ENCODE measurements around the gene INS. TPM values are rescaled to one million over a fixed set of nuclear protein-coding genes. Genes with fewer than 3 reads are reported as not detected.

INS gene
- total and polyA plus RNA-seq, 2 of the 13 experiments (the other 11 are each of a cell fraction or from before 2014, with no cell fraction given): not detected

DNA sequence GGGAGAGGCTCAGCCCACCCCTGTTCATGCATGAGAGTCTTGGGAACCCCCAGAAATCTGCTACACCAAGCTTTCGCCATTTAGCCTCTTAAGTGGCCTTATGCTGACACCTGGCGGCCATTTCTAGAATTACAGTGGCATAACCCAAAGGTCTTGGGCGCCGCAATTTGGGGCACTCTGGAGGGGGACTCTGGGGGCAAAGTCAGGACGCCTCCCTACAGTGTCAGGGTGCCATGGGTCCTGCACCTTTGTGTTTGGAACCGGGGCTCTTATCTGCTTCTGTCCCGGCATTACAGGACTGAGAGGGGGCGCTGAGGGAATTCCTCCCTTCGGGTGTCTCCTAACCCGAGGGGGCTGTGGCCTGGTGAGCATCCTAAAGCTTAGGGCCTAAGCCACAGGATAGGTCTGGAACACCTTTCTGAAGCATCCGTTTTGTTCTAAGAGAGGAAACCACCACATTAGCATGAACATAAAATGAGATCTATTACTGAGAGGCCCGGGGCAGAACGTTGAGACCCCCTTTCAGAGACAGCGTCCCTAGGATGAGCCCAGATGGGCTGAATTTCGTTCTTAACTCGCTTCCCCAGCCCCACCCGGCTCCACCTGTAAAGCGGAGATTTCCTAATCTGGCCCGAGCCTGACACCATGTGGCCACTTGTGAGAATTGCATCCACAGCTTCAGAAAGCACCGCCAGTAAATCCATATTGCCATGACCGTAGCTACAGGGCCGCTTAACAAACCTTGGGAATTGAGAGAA lies 9.3 kb downstream of the INS start (continued):
- TF ChIP-seq, protein P1, sequence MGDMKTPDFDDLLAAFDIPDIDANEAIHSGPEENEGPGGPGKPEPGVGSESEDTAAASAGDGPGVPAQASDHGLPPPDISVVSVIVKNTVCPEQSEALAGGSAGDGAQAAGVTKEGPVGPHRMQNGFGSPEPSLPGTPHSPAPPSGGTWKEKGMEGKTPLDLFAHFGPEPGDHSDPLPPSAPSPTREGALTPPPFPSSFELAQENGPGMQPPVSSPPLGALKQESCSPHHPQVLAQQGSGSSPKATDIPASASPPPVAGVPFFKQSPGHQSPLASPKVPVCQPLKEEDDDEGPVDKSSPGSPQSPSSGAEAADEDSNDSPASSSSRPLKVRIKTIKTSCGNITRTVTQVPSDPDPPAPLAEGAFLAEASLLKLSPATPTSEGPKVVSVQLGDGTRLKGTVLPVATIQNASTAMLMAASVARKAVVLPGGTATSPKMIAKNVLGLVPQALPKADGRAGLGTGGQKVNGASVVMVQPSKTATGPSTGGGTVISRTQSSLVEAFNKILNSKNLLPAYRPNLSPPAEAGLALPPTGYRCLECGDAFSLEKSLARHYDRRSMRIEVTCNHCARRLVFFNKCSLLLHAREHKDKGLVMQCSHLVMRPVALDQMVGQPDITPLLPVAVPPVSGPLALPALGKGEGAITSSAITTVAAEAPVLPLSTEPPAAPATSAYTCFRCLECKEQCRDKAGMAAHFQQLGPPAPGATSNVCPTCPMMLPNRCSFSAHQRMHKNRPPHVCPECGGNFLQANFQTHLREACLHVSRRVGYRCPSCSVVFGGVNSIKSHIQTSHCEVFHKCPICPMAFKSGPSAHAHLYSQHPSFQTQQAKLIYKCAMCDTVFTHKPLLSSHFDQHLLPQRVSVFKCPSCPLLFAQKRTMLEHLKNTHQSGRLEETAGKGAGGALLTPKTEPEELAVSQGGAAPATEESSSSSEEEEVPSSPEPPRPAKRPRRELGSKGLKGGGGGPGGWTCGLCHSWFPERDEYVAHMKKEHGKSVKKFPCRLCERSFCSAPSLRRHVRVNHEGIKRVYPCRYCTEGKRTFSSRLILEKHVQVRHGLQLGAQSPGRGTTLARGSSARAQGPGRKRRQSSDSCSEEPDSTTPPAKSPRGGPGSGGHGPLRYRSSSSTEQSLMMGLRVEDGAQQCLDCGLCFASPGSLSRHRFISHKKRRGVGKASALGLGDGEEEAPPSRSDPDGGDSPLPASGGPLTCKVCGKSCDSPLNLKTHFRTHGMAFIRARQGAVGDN (CRISPR knock-in tag; IDR thresholded peaks at IDR 0.05): peak; percentile 39; the same call in 1 of the 2 replicates
- TF ChIP-seq SRSF4 (IDR thresholded peaks at IDR 0.05; ENCODE audit: low read depth, low read length, poor library complexity, severe bottlenecking) (no peak), ZNF720 (CRISPR knock-in tag; IDR thresholded peaks at IDR 0.05) (no peak), ZSCAN29 (CRISPR knock-in tag; conservative IDR thresholded peaks at IDR 0.05) (no peak), ZNF703 (CRISPR knock-in tag; IDR thresholded peaks at IDR 0.05; ENCODE audit: borderline replicate concordance) (no peak), SMAD1 (CRISPR knock-in tag; IDR thresholded peaks at IDR 0.05; ENCODE audit: borderline replicate concordance, low read depth) (no peak), RARA (CRISPR knock-in tag; IDR thresholded peaks at IDR 0.05) (no peak), PTBP1 (IDR thresholded peaks at IDR 0.05; ENCODE audit: low read depth, low read length, poor library complexity, severe bottlenecking) (no peak), ARNT (IDR thresholded peaks at IDR 0.05) (no peak), ZEB1 (IDR thresholded peaks at IDR 0.05; ENCODE audit: insufficient replicate concordance, low read depth) (peak; percentile 47), ZSCAN12 (CRISPR knock-in tag; IDR thresholded peaks at IDR 0.05) (no peak), HNRNPK (IDR thresholded peaks at IDR 0.05; ENCODE audit: low read depth, low read length, poor library complexity, severe bottlenecking) (no peak), KLF12 (CRISPR knock-in tag; IDR thresholded peaks at IDR 0.05; ENCODE audit: borderline replicate concordance) (no peak), ZNF563 (CRISPR knock-in tag; IDR thresholded peaks at IDR 0.05) (no peak), ZFY (CRISPR knock-in tag; IDR thresholded peaks at IDR 0.05) (no peak), KAT8 (CRISPR knock-in tag; IDR thresholded peaks at IDR 0.05) (no peak)
- TF ChIP-seq, protein P2, sequence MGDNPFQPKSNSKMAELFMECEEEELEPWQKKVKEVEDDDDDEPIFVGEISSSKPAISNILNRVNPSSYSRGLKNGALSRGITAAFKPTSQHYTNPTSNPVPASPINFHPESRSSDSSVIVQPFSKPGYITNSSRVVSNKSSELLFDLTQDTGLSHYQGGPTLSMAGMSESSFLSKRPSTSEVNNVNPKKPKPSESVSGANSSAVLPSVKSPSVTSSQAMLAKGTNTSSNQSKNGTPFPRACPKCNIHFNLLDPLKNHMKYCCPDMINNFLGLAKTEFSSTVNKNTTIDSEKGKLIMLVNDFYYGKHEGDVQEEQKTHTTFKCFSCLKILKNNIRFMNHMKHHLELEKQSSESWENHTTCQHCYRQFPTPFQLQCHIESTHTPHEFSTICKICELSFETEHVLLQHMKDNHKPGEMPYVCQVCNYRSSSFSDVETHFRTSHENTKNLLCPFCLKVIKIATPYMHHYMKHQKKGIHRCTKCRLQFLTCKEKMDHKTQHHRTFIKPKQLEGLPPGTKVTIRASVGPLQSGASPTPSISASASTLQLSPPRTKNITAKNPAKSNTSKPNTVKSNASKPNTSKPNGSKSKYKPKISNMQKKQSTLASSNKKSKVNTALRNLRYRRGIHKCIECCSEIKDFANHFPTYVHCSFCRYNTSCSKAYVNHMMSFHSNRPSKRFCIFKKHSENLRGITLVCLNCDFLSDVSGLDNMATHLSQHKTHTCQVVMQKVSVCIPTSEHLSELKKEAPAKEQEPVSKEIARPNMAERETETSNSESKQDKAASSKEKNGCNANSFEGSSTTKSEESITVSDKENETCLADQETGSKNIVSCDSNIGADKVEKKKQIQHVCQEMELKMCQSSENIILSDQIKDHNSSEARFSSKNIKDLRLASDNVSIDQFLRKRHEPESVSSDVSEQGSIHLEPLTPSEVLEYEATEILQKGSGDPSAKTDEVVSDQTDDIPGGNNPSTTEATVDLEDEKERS (CRISPR knock-in tag; IDR thresholded peaks at IDR 0.05): no peak
- TF ChIP-seq, protein P3, sequence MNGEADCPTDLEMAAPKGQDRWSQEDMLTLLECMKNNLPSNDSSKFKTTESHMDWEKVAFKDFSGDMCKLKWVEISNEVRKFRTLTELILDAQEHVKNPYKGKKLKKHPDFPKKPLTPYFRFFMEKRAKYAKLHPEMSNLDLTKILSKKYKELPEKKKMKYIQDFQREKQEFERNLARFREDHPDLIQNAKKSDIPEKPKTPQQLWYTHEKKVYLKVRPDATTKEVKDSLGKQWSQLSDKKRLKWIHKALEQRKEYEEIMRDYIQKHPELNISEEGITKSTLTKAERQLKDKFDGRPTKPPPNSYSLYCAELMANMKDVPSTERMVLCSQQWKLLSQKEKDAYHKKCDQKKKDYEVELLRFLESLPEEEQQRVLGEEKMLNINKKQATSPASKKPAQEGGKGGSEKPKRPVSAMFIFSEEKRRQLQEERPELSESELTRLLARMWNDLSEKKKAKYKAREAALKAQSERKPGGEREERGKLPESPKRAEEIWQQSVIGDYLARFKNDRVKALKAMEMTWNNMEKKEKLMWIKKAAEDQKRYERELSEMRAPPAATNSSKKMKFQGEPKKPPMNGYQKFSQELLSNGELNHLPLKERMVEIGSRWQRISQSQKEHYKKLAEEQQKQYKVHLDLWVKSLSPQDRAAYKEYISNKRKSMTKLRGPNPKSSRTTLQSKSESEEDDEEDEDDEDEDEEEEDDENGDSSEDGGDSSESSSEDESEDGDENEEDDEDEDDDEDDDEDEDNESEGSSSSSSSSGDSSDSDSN (CRISPR knock-in tag; IDR thresholded peaks at IDR 0.05): no peak
- TF ChIP-seq, protein P4, sequence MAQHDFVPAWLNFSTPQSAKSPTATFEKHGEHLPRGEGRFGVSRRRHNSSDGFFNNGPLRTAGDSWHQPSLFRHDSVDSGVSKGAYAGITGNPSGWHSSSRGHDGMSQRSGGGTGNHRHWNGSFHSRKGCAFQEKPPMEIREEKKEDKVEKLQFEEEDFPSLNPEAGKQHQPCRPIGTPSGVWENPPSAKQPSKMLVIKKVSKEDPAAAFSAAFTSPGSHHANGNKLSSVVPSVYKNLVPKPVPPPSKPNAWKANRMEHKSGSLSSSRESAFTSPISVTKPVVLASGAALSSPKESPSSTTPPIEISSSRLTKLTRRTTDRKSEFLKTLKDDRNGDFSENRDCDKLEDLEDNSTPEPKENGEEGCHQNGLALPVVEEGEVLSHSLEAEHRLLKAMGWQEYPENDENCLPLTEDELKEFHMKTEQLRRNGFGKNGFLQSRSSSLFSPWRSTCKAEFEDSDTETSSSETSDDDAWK (CRISPR knock-in tag; IDR thresholded peaks at IDR 0.05): no peak

Measured in HepG2 (cell line).